ENCODE data around the gene PINK1. TPM values are rescaled to one million over a fixed set of nuclear protein-coding genes. Genes with fewer than 3 reads are reported as not detected.

Gene PINK1
- total and polyA plus RNA-seq, 2 experiments from 2014 or later = 73.2 to 96.4 TPM

DNA sequence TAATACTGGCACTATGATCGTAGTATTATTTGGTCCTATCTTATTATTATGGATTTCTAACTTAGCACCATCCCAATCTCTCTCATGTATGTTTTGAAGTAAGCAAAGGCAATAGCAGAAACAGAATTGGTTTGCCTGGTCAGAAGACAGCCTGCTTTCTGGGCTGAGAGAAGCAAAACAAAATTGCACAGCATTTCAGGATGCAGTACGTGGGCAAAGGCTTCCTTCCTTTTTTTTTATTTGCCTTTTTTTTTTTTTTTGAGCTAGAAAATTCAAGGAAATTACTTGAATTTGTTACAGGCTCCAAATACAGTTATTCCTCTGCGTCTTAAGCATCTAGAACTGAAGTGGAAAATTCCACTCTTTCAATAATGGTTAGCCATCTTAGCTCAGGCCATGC, 35.6 kb upstream of the PINK1 start:
- H3K27me3 ChIP-seq = no peaks in the 10 kb centered on the region
- H2AFZ ChIP-seq = no peak overlapping the region
- no peaks in the 10 kb centered on the region for H4K20me1 ChIP-seq (ENCODE audit: insufficient read depth, poor library complexity, severe bottlenecking)
- no peak overlapping the region for H3K4me2 ChIP-seq
- WGBS (ENCODE audit: low lambda C conversion rate, missing lambda C conversion rate) = 82% methylated on average over 3 of the region's 3 CpGs
- no peaks in the 10 kb centered on the region for H3K79me2 ChIP-seq
- H3K36me3 ChIP-seq (replicated peaks; ENCODE audit: insufficient read depth, low read depth) = no peaks in the 10 kb centered on the region
- no peak overlapping the region for H3K27ac ChIP-seq
- H3K9me2 ChIP-seq (replicated peaks; ENCODE audit: insufficient read depth) = no peaks in the 10 kb centered on the region
- no peaks in the 10 kb centered on the region for H3K4me1 ChIP-seq (ENCODE audit: insufficient read depth)
- H3K9me3 ChIP-seq (ENCODE audit: low read depth) = no peaks in the 10 kb centered on the region
- H3K4me3 ChIP-seq = no peak overlapping the region
- no peak for TF ChIP-seq EZH2phosphoT487 (IDR thresholded peaks at IDR 0.05; ENCODE audit: low read depth, severe bottlenecking, unreplicated experiment)
- DNase-seq (ENCODE audit: low spot score) = no peak

DNA sequence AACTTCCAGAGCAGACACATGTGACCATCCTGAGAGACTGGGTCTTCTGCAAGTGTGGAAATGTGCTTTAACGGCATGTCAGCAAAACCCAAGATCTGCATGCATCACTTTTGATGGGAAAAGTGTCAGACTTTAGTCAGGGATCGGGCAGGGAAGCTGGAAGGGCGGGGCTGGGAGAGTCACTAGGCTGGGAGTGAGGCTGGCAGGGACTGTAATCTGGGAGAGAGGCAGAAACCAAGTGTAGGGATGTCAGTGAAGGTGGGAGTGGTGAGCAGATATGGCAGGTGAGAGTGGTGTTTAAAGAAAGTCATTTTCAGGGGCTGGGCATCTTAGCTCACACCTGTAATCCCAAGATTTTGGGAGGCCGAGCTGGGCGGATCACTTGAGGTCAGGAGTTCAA, 33.1 kb upstream of the PINK1 start:
- Histone ChIP-seq H3K27me3 (no peaks in the 10 kb centered on the region), H3K4me3 (no peak overlapping the region), H3K9me3 (ENCODE audit: low read depth) (no peaks in the 10 kb centered on the region), H3K36me3 (replicated peaks; ENCODE audit: insufficient read depth, low read depth) (no peaks in the 10 kb centered on the region), H4K20me1 (ENCODE audit: insufficient read depth, poor library complexity, severe bottlenecking) (no peaks in the 10 kb centered on the region), H3K4me2 (no peak overlapping the region), H3K4me1 (ENCODE audit: insufficient read depth) (no peaks in the 10 kb centered on the region), H2AFZ (no peak overlapping the region), H3K9me2 (replicated peaks; ENCODE audit: insufficient read depth) (no peaks in the 10 kb centered on the region), H3K79me2 (no peaks in the 10 kb centered on the region), H3K27ac (no peak overlapping the region)
- TF ChIP-seq, protein P1, sequence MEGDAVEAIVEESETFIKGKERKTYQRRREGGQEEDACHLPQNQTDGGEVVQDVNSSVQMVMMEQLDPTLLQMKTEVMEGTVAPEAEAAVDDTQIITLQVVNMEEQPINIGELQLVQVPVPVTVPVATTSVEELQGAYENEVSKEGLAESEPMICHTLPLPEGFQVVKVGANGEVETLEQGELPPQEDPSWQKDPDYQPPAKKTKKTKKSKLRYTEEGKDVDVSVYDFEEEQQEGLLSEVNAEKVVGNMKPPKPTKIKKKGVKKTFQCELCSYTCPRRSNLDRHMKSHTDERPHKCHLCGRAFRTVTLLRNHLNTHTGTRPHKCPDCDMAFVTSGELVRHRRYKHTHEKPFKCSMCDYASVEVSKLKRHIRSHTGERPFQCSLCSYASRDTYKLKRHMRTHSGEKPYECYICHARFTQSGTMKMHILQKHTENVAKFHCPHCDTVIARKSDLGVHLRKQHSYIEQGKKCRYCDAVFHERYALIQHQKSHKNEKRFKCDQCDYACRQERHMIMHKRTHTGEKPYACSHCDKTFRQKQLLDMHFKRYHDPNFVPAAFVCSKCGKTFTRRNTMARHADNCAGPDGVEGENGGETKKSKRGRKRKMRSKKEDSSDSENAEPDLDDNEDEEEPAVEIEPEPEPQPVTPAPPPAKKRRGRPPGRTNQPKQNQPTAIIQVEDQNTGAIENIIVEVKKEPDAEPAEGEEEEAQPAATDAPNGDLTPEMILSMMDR (IDR thresholded peaks at IDR 0.05; ENCODE audit: poor library complexity) = no peak
- TF ChIP-seq EZH2phosphoT487 (IDR thresholded peaks at IDR 0.05; ENCODE audit: low read depth, severe bottlenecking, unreplicated experiment) (no peak), EZH2 (IDR thresholded peaks at IDR 0.05; ENCODE audit: borderline replicate concordance) (no peak)
- no peak for DNase-seq (ENCODE audit: low spot score)
- WGBS (ENCODE audit: low lambda C conversion rate, missing lambda C conversion rate) = 78% methylated on average over 5 of the region's 5 CpGs

DNA sequence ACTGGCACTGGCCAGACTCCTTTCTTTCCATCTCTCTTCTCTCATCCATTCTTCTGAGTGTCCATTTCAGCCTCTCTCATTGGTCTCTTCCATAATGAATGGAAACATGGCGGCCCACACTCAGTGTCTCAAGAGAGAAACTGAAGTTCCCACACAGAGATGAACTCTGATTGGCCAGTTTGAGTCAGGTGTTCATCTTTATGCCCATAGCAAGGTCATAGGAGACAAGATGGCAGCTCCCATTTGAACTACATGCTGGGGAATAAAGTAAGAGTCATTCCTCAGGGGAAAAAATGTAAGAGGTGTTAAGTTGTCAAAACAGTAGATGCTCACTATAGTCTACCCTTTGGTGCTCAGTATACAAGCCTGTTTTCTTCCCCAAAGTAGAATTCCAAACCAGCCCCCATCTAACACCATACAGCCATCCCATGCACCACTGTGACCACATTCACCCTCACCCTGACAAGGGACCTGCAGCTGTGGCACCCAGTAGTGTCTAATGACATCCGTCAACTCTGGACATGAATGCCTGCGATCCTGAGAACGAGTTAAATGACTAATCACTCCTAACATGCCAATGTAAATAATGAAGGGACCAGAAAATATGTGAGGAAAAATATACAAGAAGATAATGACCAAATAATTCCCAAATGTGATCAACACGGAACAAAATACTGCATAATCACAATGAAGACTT, 32.0 kb upstream of the PINK1 start:
- Histone ChIP-seq H3K4me1 (ENCODE audit: insufficient read depth) (no peaks in the 10 kb centered on the region), H3K4me3 (no peak overlapping the region), H3K79me2 (no peaks in the 10 kb centered on the region), H3K36me3 (replicated peaks; ENCODE audit: insufficient read depth, low read depth) (no peaks in the 10 kb centered on the region), H2AFZ (no peak overlapping the region), H3K4me2 (no peak overlapping the region), H3K9me2 (replicated peaks; ENCODE audit: insufficient read depth) (no peaks in the 10 kb centered on the region), H3K27ac (no peak overlapping the region), H3K27me3 (no peaks in the 10 kb centered on the region), H3K9me3 (ENCODE audit: low read depth) (no peaks in the 10 kb centered on the region), H4K20me1 (ENCODE audit: insufficient read depth, poor library complexity, severe bottlenecking) (no peaks in the 10 kb centered on the region)
- TF ChIP-seq EZH2 (IDR thresholded peaks at IDR 0.05; ENCODE audit: borderline replicate concordance) (no peak), EZH2phosphoT487 (IDR thresholded peaks at IDR 0.05; ENCODE audit: low read depth, severe bottlenecking, unreplicated experiment) (no peak)
- TF ChIP-seq, protein P1 (IDR thresholded peaks at IDR 0.05; ENCODE audit: poor library complexity) = no peak
- no peak for DNase-seq (ENCODE audit: low spot score)
- 66% methylated on average over 5 of the region's 5 CpGs for WGBS (ENCODE audit: low lambda C conversion rate, missing lambda C conversion rate)

DNA sequence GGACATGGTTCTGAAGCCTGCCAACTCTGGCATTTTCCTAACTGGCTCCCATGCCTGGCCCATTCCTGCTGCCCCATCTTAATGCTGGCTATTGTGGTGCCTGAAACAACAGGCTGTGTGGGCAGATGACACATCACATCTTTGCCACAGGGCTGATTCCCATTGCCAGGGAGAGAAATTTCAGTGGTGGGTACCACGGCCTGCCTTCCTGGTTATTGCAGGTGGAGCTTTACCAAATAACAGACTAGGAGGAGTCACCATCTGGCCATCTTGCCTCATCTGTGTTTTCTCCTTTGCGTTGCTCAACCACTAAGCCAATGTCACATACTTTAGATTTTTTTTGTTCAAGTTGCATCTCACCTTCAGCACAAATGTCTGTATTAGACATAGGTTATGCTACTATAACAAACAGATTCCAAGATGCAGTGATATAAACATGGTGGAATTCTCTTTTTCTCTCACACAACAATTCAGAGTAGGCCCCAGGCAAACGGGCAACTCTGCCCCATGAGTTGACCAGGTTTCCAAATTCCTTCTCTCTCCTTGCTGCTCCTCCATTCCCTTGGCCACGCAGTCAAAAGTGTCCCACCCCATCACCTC, 30.3 kb upstream of the PINK1 start:
- Histone ChIP-seq H3K9me3 (ENCODE audit: low read depth) (no peaks in the 10 kb centered on the region), H3K27ac (no peak overlapping the region), H3K4me1 (ENCODE audit: insufficient read depth) (no peaks in the 10 kb centered on the region), H3K27me3 (no peaks in the 10 kb centered on the region), H3K36me3 (replicated peaks; ENCODE audit: insufficient read depth, low read depth) (no peaks in the 10 kb centered on the region), H3K9me2 (replicated peaks; ENCODE audit: insufficient read depth) (no peaks in the 10 kb centered on the region), H3K4me3 (no peak overlapping the region), H2AFZ (no peak overlapping the region), H4K20me1 (ENCODE audit: insufficient read depth, poor library complexity, severe bottlenecking) (no peaks in the 10 kb centered on the region), H3K79me2 (no peaks in the 10 kb centered on the region), H3K4me2 (no peak overlapping the region)
- 91% methylated on average over 4 of the region's 4 CpGs for WGBS (ENCODE audit: low lambda C conversion rate, missing lambda C conversion rate)
- no peak for TF ChIP-seq EZH2phosphoT487 (IDR thresholded peaks at IDR 0.05; ENCODE audit: low read depth, severe bottlenecking, unreplicated experiment)
- no peak for DNase-seq (ENCODE audit: low spot score)
